Panc1 (cell line): ENCODE results near the gene MIOS.

Experiments
- CTCF ChIP-seq: fragments of 450-650 bp; IDR thresholded peaks from 2 replicates; pipeline ENCODE4 v1.5.1; 2017; ENCODE audit warnings: mild to moderate bottlenecking
- POLR2AphosphoS5 ChIP-seq: IDR thresholded peaks from 2 replicates; pipeline ENCODE4 v1.6.1; 2012; ENCODE audit warnings: mild to moderate bottlenecking, low read depth, low read length, moderate library complexity
- REST ChIP-seq, 2 experiments: IDR thresholded peaks; 2 replicates each; pipeline ENCODE4 v1.6.1; 2011 to 2012; ENCODE audit warnings: low read depth in 2 of 2, control low read depth in 1 of 2, low read length in 1 of 2, mild to moderate bottlenecking in 1 of 2, moderate library complexity in 1 of 2; ENCODE audit not compliant: insufficient read depth in 1 of 2
- SIN3A ChIP-seq: IDR thresholded peaks from 2 replicates; pipeline ENCODE4 v1.6.1; 2012; ENCODE audit warnings: low read depth, mild to moderate bottlenecking, low read length, moderate library complexity, borderline replicate concordance; ENCODE audit not compliant: insufficient read depth

GRCh38 chr7:7539152-7539551, 27.5 kb upstream of the MIOS start:
- no peak for TF ChIP-seq CTCF
- TF ChIP-seq SIN3A = no peak
- TF ChIP-seq REST (IDR thresholded peaks at IDR 0.05; ENCODE audit: insufficient read depth in 1 of 2, low read depth in 2 of 2, low read length in 1 of 2) = no peak
- no peak for TF ChIP-seq POLR2AphosphoS5
